Ishikawa (cell line): ENCODE results near the gene MAN2B2.

Experiments used
- CREB1 ChIP-seq: IDR thresholded peaks from 2 replicates; pipeline ENCODE4 v1.6.1; 2012; ENCODE audit warnings: low read depth
- EP300 ChIP-seq: IDR thresholded peaks from 2 replicates; pipeline ENCODE4 v1.6.1; 2012; ENCODE audit warnings: borderline replicate concordance
- MAX ChIP-seq: IDR thresholded peaks from 2 replicates; pipeline ENCODE4 v1.6.1; 2012
- REST ChIP-seq: IDR thresholded peaks from 2 replicates; pipeline ENCODE4 v1.6.1; 2012; ENCODE audit warnings: low read depth, mild to moderate bottlenecking
- TAF1 ChIP-seq: IDR thresholded peaks from 2 replicates; pipeline ENCODE4 v1.6.1; 2012; ENCODE audit warnings: low read depth, mild to moderate bottlenecking
- ZBTB7A ChIP-seq: IDR thresholded peaks from 2 replicates; pipeline ENCODE4 v1.6.1; 2012; ENCODE audit warnings: low read depth

GRCh38 chr4:6563935-6564645 is 10.9 kb upstream of the MAN2B2 start:
- no peak for TF ChIP-seq TAF1
- no peak for TF ChIP-seq REST
- TF ChIP-seq MAX: peak; percentile 40; the same call in 1 of the 2 replicates
- TF ChIP-seq ZBTB7A: no peak
- no peak for TF ChIP-seq CREB1
- no peak for TF ChIP-seq EP300
